HG02885 (cell line): Measurements from ENCODE around the gene ATP8B3.

Experiments used
- ATAC-seq: cut with Tn5 transposase; IDR thresholded peaks from one replicate; pipeline ENCODE4 v1.9.1; 2021; ENCODE audit warnings: mild to moderate bottlenecking; ENCODE audit not compliant: unreplicated experiment, poor library complexity

Gene ATP8B3

GRCh38 chr19:1776606-1777147 lies 35.4 kb downstream of the ATP8B3 start:
- ATAC-seq: no peak

GRCh38 chr19:1775951-1776605 lies 36.0 kb downstream of the ATP8B3 start:
- ATAC-seq: no peak

- ATAC-seq: no peak
Measured at GRCh38 chr19:1774989-1775772, 36.9 kb downstream of the ATP8B3 start.

GRCh38 chr19:1773184-1773583 lies 38.9 kb downstream of the ATP8B3 start:
- ATAC-seq: no peak

- no peak for ATAC-seq
Measured at GRCh38 chr19:1770866-1771576, 41.1 kb downstream of the ATP8B3 start.

GRCh38 chr19:1769645-1769985 lies 42.5 kb downstream of the ATP8B3 start:
- no peak for ATAC-seq

GRCh38 chr19:1768918-1769644 lies 43.0 kb downstream of the ATP8B3 start:
- no peak for ATAC-seq

GRCh38 chr19:1768248-1768647 lies 43.8 kb downstream of the ATP8B3 start:
- no peak for ATAC-seq

GRCh38 chr19:1767464-1767933 lies 44.6 kb downstream of the ATP8B3 start:
- ATAC-seq: no peak

- no peak for ATAC-seq
Measured at GRCh38 chr19:1766800-1767352, 45.2 kb downstream of the ATP8B3 start.

- no peak for ATAC-seq
Measured at GRCh38 chr19:1765904-1766799, 45.9 kb downstream of the ATP8B3 start.

GRCh38 chr19:1765232-1765903 lies 46.7 kb downstream of the ATP8B3 start:
- ATAC-seq: no peak

GRCh38 chr19:1764729-1765128 lies 47.3 kb downstream of the ATP8B3 start:
- no peak for ATAC-seq

GRCh38 chr19:1763648-1764639 lies 48.1 kb downstream of the ATP8B3 start:
- ATAC-seq: no peak

- ATAC-seq: no peak
Measured at GRCh38 chr19:1762243-1763117, 49.6 kb downstream of the ATP8B3 start.

GRCh38 chr19:1761528-1762242 lies 50.4 kb downstream of the ATP8B3 start:
- no peak for ATAC-seq
